HG02884 (cell line): ENCODE data around the gene SLC8A3.

Experiments used
- ATAC-seq: cut with Tn5 transposase; IDR thresholded peaks from one replicate; pipeline ENCODE4 v1.9.1; 2021; ENCODE audit warnings: mild to moderate bottlenecking, moderate library complexity; ENCODE audit not compliant: unreplicated experiment

Gene SLC8A3

GRCh38 chr14:70123796-70124195 is 65.0 kb downstream of the SLC8A3 start:
- ATAC-seq: no peak

GRCh38 chr14:70121521-70121920 is 67.2 kb downstream of the SLC8A3 start:
- ATAC-seq: no peak

- ATAC-seq: no peak
Measured at GRCh38 chr14:70118064-70118463, 70.7 kb downstream of the SLC8A3 start.

GRCh38 chr14:70116278-70116677 is 72.5 kb downstream of the SLC8A3 start:
- no peak for ATAC-seq

GRCh38 chr14:70114621-70115156 is 74.1 kb downstream of the SLC8A3 start:
- no peak for ATAC-seq

- no peak for ATAC-seq
Measured at GRCh38 chr14:70113211-70113610, 75.5 kb downstream of the SLC8A3 start.

GRCh38 chr14:70108419-70108818 is 80.3 kb downstream of the SLC8A3 start:
- ATAC-seq: no peak

GRCh38 chr14:70107309-70107708 is 81.4 kb downstream of the SLC8A3 start:
- no peak for ATAC-seq

GRCh38 chr14:70100071-70100470 is 88.7 kb downstream of the SLC8A3 start:
- no peak for ATAC-seq

GRCh38 chr14:70098250-70098809 is 90.4 kb downstream of the SLC8A3 start:
- no peak for ATAC-seq

- ATAC-seq: no peak
Measured at GRCh38 chr14:70097576-70098249, 91.0 kb downstream of the SLC8A3 start.

- ATAC-seq: no peak
Measured at GRCh38 chr14:70096866-70097265, 91.9 kb downstream of the SLC8A3 start.

- no peak for ATAC-seq
Measured at GRCh38 chr14:70094631-70095030, 94.1 kb downstream of the SLC8A3 start.

GRCh38 chr14:70094106-70094505 is 94.6 kb downstream of the SLC8A3 start:
- no peak for ATAC-seq

- no peak for ATAC-seq
Measured at GRCh38 chr14:70093156-70093555, 95.6 kb downstream of the SLC8A3 start.

- no peak for ATAC-seq
Measured at GRCh38 chr14:70087380-70087697, 101.4 kb downstream of the SLC8A3 start.

- no peak for ATAC-seq
Measured at GRCh38 chr14:70086685-70087379, 101.9 kb downstream of the SLC8A3 start.

- no peak for ATAC-seq
Measured at GRCh38 chr14:70084226-70084625, 104.5 kb downstream of the SLC8A3 start.

GRCh38 chr14:70082394-70082793 is 106.4 kb downstream of the SLC8A3 start:
- ATAC-seq: no peak

- ATAC-seq: no peak
Measured at GRCh38 chr14:70080076-70080475, 108.7 kb downstream of the SLC8A3 start.

GRCh38 chr14:70078329-70078728 is 110.4 kb downstream of the SLC8A3 start:
- no peak for ATAC-seq

- ATAC-seq: no peak
Measured at GRCh38 chr14:70077720-70078119, 111.0 kb downstream of the SLC8A3 start.
